HK-2 (cell line): ENCODE measurements around the gene RIF1.

Experiments used
- DNase-seq: peaks from one replicate; pipeline ENCODE4 v3.0.0-alpha.2; 2018; ENCODE audit not compliant: unreplicated experiment

RIF1 gene

GRCh38 chr2:151522556-151522955 is 112.9 kb downstream of the RIF1 start:
- DNase-seq, result no peak

- DNase-seq, result no peak
These were observed 114.1 kb downstream of the RIF1 start for GRCh38 chr2:151523850-151524249.

GRCh38 chr2:151525821-151526373 is 116.2 kb downstream of the RIF1 start:
- no peak for DNase-seq

- no peak for DNase-seq
These were observed 116.9 kb downstream of the RIF1 start for GRCh38 chr2:151526572-151527090.
